Neuronal stem cell (in vitro differentiated cells): ENCODE results near the gene TCF19.

Experiments
- DNase-seq: peaks from one replicate; pipeline ENCODE4 v3.0.0-alpha.2; 2013; ENCODE audit warnings: low spot score
- H2AFZ ChIP-seq: one replicate; pipeline ENCODE4 v1.6.1; 2013; ENCODE audit warnings: mild to moderate bottlenecking, low read length, inconsistent platforms
- H2AK5ac ChIP-seq: 2 replicates; pipeline ENCODE4 v1.6.1; 2013; ENCODE audit warnings: low read depth, mild to moderate bottlenecking, inconsistent platforms, low read length, moderate library complexity, mixed read lengths
- H2BK120ac ChIP-seq: 2 replicates; pipeline ENCODE4 v1.6.1; 2013; ENCODE audit warnings: low read depth, mild to moderate bottlenecking, inconsistent platforms, low read length, moderate library complexity, mixed read lengths
- H2BK12ac ChIP-seq: one replicate; pipeline ENCODE4 v1.6.1; 2013; ENCODE audit warnings: low read length, inconsistent platforms
- H2BK15ac ChIP-seq: 2 replicates; pipeline ENCODE4 v1.6.1; 2013; ENCODE audit warnings: mild to moderate bottlenecking, low read length, inconsistent platforms, mixed read lengths
- H2BK5ac ChIP-seq: one replicate; pipeline ENCODE4 v1.6.1; 2013; ENCODE audit warnings: inconsistent platforms, mild to moderate bottlenecking, low read length, moderate library complexity
- H3K14ac ChIP-seq: one replicate; pipeline ENCODE4 v1.6.1; 2013; ENCODE audit warnings: low read length, inconsistent platforms
- H3K18ac ChIP-seq: 2 replicates; pipeline ENCODE4 v1.6.1; 2013; ENCODE audit warnings: low read length, inconsistent platforms
- H3K23ac ChIP-seq: 2 replicates; pipeline ENCODE4 v1.6.1; 2013; ENCODE audit warnings: low read depth, mild to moderate bottlenecking, mixed read lengths, low read length, inconsistent platforms; ENCODE audit not compliant: poor library complexity
- H3K27ac ChIP-seq: replicated peaks from 3 replicates; pipeline ENCODE4 v1.5.1; 2013; ENCODE audit warnings: low read length, inconsistent platforms
- H3K27me3 ChIP-seq, 3 experiments: 2 replicates each; pipeline ENCODE4 v1.6.1; 2013; ENCODE audit warnings: low read length in 3 of 3, mild to moderate bottlenecking in 2 of 3, inconsistent platforms in 1 of 3, low read depth in 1 of 3, mixed read lengths in 1 of 3, moderate library complexity in 1 of 3; ENCODE audit not compliant: control insufficient read depth in 3 of 3, insufficient read depth in 3 of 3
- H3K36me3 ChIP-seq, 2 donors: replicated peaks in 1 of 2; 2 replicates each; pipeline ENCODE4 v1.6.1; 2013; ENCODE audit warnings: low read length in 2 of 2; ENCODE audit not compliant: control insufficient read depth in 2 of 2, insufficient read depth in 2 of 2
- H3K4ac ChIP-seq: 2 replicates; pipeline ENCODE4 v1.6.1; 2013; ENCODE audit warnings: inconsistent platforms, mild to moderate bottlenecking, low read length, moderate library complexity
- H3K4me1 ChIP-seq, 2 donors: 1 replicate in 1 of 2; 2 replicates in 1 of 2; pipeline ENCODE4 v1.6.1; 2013; ENCODE audit warnings: low read length in 2 of 2, low read depth in 1 of 2; ENCODE audit not compliant: control insufficient read depth in 2 of 2, insufficient read depth in 1 of 2
- H3K4me2 ChIP-seq: one replicate; pipeline ENCODE4 v1.6.1; 2013; ENCODE audit warnings: mild to moderate bottlenecking, low read length, inconsistent platforms; ENCODE audit not compliant: insufficient read depth, poor library complexity, severe bottlenecking
- H3K4me3 ChIP-seq, 2 donors: 2 replicates each; pipeline ENCODE4 v1.5.1; 2013; ENCODE audit warnings: low read length in 2 of 2, mild to moderate bottlenecking in 2 of 2, inconsistent platforms in 1 of 2, moderate library complexity in 1 of 2
- H3K79me1 ChIP-seq: one replicate; pipeline ENCODE4 v1.6.1; 2013; ENCODE audit warnings: low read depth, mild to moderate bottlenecking, inconsistent platforms, low read length, moderate library complexity
- H3K9ac ChIP-seq: one replicate; pipeline ENCODE4 v1.6.1; 2013; ENCODE audit warnings: mild to moderate bottlenecking, low read depth, low read length, inconsistent platforms; ENCODE audit not compliant: poor library complexity
- H3K9me3 ChIP-seq, 2 donors: replicated peaks in 1 of 2; 2 replicates each; pipeline versions ENCODE3 to v1.6.1; 2013; ENCODE audit warnings: low read length in 2 of 2, mild to moderate bottlenecking in 2 of 2, inconsistent platforms in 1 of 2, low read depth in 1 of 2, mixed read lengths in 1 of 2, moderate library complexity in 1 of 2; ENCODE audit not compliant: control insufficient read depth in 2 of 2, insufficient read depth in 1 of 2
- H4K8ac ChIP-seq: one replicate; pipeline ENCODE4 v1.6.1; 2013; ENCODE audit warnings: low read depth, mild to moderate bottlenecking, inconsistent platforms, low read length, moderate library complexity
- H4K91ac ChIP-seq: one replicate; pipeline ENCODE4 v1.6.1; 2013; ENCODE audit warnings: low read length, low read depth, mild to moderate bottlenecking, inconsistent platforms; ENCODE audit not compliant: poor library complexity
- WGBS, 2 donors: extraction: QIAGEN DNeasy Blood & Tissue Kit; methylation state at CpG; one replicate each; pipeline ENCODE4 v1.1.7; 2013; ENCODE audit warnings: missing lambda C conversion rate in 2 of 2, mixed read lengths in 1 of 2; ENCODE audit not compliant: insufficient read length in 2 of 2, insufficient replicate concordance in 1 of 2; ENCODE audit errors: extremely low coverage in 2 of 2; 5-methylcytosine and 5-hydroxymethylcytosine counted together

Gene TCF19

GRCh38 chr6:31112478-31112877 lies 45.9 kb upstream of the TCF19 start, which contains the start of gene C6orf15:
Gene C6orf15, minus strand, starts transcription at chr6:31112575. Its CDS starts 20 bp downstream, at chr6:31112555.
- Histone ChIP-seq H3K4ac (no peak within 1 kb of the TSS), H3K9ac (no peak within 1 kb of the TSS), H3K27ac (no peak within 1 kb of the TSS), H2BK15ac (peak within 1 kb of the TSS; percentile 59), H2BK5ac (no peak within 1 kb of the TSS), H2AK5ac (peak within 1 kb of the TSS; percentile 58), H3K36me3 (no peaks in the 10 kb centered on the region), H3K4me3 (no peak within 1 kb of the TSS), H3K79me1 (no peaks in the 10 kb centered on the region), H2BK120ac (no peak within 1 kb of the TSS), H3K4me2 (no peak within 1 kb of the TSS), H4K91ac (no peak within 1 kb of the TSS), H3K18ac (peak within 1 kb of the TSS; percentile 41), H2AFZ (no peak within 1 kb of the TSS), H3K4me1 (peaks cover 0 to 15% of the 10 kb centered on the region in 2 donors), H3K9me3 (peaks cover 0 to 2% of the 10 kb centered on the region in 2 donors), H4K8ac (no peak within 1 kb of the TSS), H2BK12ac (peak within 1 kb of the TSS; percentile 95), H3K14ac (no peak within 1 kb of the TSS), H3K27me3 (peaks cover 0 to 58% (median 0%) of the 10 kb centered on the region in 3 experiments), H3K23ac (no peak within 1 kb of the TSS)
- no peak for DNase-seq
- no CpG with 5 or more reads among the region's 5 CpGs for WGBS, 2 donors

GRCh38 chr6:31113861-31114540 lies 44.4 kb upstream of the TCF19 start:
- Histone ChIP-seq H3K14ac (no peak overlapping the region), H2BK15ac (no peak overlapping the region), H2BK12ac (no peak overlapping the region), H3K79me1 (no peaks in the 10 kb centered on the region), H3K9ac (no peak overlapping the region), H2BK120ac (no peak overlapping the region), H2AK5ac (no peak overlapping the region), H3K4me3 (no peak overlapping the region), H3K27me3 (peaks cover 0 to 57% (median 0%) of the 10 kb centered on the region in 3 experiments), H2AFZ (peak overlapping the region; percentile 18), H4K91ac (no peak overlapping the region), H3K36me3 (no peaks in the 10 kb centered on the region), H4K8ac (no peak overlapping the region), H2BK5ac (no peak overlapping the region), H3K18ac (no peak overlapping the region), H3K4ac (no peak overlapping the region), H3K4me2 (no peak overlapping the region), H3K23ac (no peak overlapping the region), H3K9me3 (peaks cover 0 to 2% of the 10 kb centered on the region in 2 donors), H3K27ac (no peak overlapping the region), H3K4me1 (peaks cover 0 to 15% of the 10 kb centered on the region in 2 donors)
- no peak for DNase-seq
- no CpG with 5 or more reads among the region's 7 CpGs for WGBS, 2 donors

GRCh38 chr6:31114541-31114878 lies 43.9 kb upstream of the TCF19 start, which contains the start of gene PSORS1C1:
Gene PSORS1C1, plus strand, starts transcription at chr6:31114800. Its CDS starts 14,833 bp downstream, at chr6:31129633.
- no peak within 1 kb of the TSS for H2BK5ac ChIP-seq
- H3K27ac ChIP-seq: no peak within 1 kb of the TSS
- peak within 1 kb of the TSS; percentile 49 for H4K91ac ChIP-seq
- no peak within 1 kb of the TSS for H4K8ac ChIP-seq
- H2BK12ac ChIP-seq: no peak within 1 kb of the TSS
- no peak within 1 kb of the TSS for H2BK120ac ChIP-seq
- H2BK15ac ChIP-seq: no peak within 1 kb of the TSS
- H3K23ac ChIP-seq: no peak within 1 kb of the TSS
- no peaks in the 10 kb centered on the region for H3K79me1 ChIP-seq
- H3K9me3 ChIP-seq: peaks cover 0 to 2% of the 10 kb centered on the region in 2 donors
- no peak within 1 kb of the TSS for H3K14ac ChIP-seq
- H2AK5ac ChIP-seq: no peak within 1 kb of the TSS
- WGBS, 2 donors: no CpG with 5 or more reads among the region's 3 CpGs
- peak within 1 kb of the TSS; percentile 15 for H3K9ac ChIP-seq
- H3K4me2 ChIP-seq: no peak within 1 kb of the TSS
- no peaks in the 10 kb centered on the region for H3K36me3 ChIP-seq
- peak within 1 kb of the TSS; percentile 18 for H2AFZ ChIP-seq
- DNase-seq: no peak
- H3K18ac ChIP-seq: peak within 1 kb of the TSS; percentile 61
- H3K4me1 ChIP-seq: peaks cover 0 to 15% of the 10 kb centered on the region in 2 donors
- H3K4ac ChIP-seq: no peak within 1 kb of the TSS
- H3K4me3 ChIP-seq: peak within 1 kb of the TSS in 1 of 2 donors; percentile 58
- peaks cover 0 to 55% (median 0%) of the 10 kb centered on the region in 3 experiments for H3K27me3 ChIP-seq

GRCh38 chr6:31114970-31115849 lies 43.2 kb upstream of the TCF19 start:
- no peak overlapping the region for H3K27ac ChIP-seq
- WGBS, 2 donors: no CpG with 5 or more reads among the region's 9 CpGs

More at GRCh38 chr6:31114970-31115849, 43.2 kb upstream of the TCF19 start:
- Histone ChIP-seq H3K4me3 (peak overlapping the region in 1 of 2 donors; percentile 58), H2AFZ (peak overlapping the region; percentile 18), H4K8ac (no peak overlapping the region), H3K79me1 (no peaks in the 10 kb centered on the region), H3K14ac (no peak overlapping the region), H3K4me1 (peaks cover 0 to 15% of the 10 kb centered on the region in 2 donors), H2BK15ac (no peak overlapping the region), H3K23ac (no peak overlapping the region), H2BK5ac (no peak overlapping the region), H3K36me3 (no peaks in the 10 kb centered on the region), H2BK120ac (no peak overlapping the region), H3K18ac (no peak overlapping the region), H4K91ac (peak overlapping the region; percentile 49), H3K27me3 (peaks cover 0 to 50% (median 0%) of the 10 kb centered on the region in 3 experiments), H2AK5ac (no peak overlapping the region), H2BK12ac (no peak overlapping the region), H3K9ac (peak overlapping the region; percentile 15), H3K4ac (no peak overlapping the region), H3K4me2 (no peak overlapping the region), H3K9me3 (peaks cover 0 to 2% of the 10 kb centered on the region in 2 donors)
- no peak for DNase-seq
